Activated CD4-positive, CD25-positive, alpha-beta regulatory T cell treated with anti-CD3 and anti-CD28 coated beads, Interleukin-2, amount 50 U/mL, for 24 hours (primary cell): ENCODE data around the gene NOTCH1.
A peak's percentile ranks its signal among the peaks of the same experiment; 100 is the strongest.

Experiments
- ATAC-seq, 2 donors: fragments of 150-1000 bp; cut with Tn5 transposase; one replicate each; pipeline ENCODE4 v1.10.0; 2021; ENCODE audit warnings: mild to moderate bottlenecking in 1 of 2, moderate library complexity in 1 of 2

Gene NOTCH1

DNA sequence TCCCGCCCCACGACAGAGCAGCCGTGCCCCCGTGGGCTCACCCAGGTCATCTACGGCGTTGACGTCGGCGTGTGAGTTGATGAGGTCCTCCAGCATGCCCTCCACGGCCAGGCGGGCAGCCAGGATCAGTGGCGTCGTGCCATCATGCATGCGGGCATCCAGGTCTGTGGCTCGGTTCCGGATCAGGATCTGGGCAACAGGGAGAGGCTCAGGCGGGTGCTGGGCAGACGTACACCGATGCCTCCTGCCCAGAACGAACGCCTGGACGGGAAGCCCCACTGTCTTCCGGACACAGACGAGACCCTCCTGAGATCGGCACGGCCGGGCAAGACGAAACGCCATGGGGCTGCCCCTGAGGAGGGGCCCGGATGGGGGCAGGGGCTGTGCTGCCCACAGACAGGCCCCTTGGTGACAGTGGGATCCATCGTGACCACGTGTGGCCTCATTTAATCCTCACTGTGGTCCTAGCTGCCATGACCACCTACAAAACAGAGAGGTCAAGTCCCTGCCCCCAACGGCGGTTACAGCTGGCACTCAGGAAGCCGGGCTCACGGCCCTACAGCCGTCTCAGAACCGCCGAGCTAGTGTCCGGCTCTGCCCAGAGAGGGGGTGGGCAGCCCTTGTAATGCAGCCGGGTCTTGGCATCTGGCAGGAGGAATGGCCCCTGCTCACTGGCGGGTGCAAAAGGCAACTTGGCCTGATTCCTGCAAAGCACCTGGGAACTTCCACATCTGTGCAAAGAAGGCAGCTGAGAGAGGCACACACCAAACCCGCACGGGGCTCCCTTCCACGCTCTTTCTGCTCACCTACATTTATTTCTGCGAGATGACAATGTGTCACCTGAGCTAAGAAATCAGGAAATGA is 46.5 kb downstream of the NOTCH1 start:
- ATAC-seq, result no peak

DNA sequence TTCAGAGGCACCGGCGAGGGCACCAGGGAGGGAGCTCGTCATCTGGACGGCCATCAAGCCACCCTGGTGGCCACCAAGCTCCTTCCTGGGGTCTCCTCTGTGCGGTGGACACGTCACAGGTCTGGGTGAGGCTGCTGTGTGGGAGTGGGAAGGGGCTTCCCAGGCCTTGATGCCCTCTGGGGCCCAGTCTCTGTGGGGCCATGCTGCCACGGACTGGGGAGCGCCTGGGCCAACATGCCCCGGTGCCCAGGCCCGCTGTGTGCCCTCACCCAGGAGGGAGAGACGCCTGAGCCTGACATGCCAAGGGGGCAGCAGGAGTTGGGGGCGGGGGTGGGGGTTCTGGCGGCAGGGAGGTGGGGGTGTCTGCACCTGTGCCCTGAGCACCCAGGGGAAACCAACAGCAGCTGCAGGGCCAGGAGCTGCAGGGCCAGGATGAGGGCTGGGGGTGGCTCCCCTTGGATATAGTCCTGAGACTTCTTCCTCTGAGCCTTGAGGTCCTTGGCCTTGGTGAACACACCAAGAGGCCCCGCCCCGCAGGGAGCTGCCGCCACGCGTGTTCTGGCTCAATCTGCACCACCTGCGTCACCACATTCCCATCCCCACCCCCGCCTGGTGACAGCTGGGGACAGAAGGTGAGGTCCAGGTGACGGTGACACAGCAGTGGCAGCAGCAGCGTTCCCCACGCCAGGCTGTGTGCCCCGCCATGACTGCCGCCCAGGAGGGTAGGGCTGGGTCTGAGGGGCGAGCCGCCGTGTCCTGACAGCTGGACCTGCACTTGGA is 47.7 kb downstream of the NOTCH1 start:
- no peak for ATAC-seq

DNA sequence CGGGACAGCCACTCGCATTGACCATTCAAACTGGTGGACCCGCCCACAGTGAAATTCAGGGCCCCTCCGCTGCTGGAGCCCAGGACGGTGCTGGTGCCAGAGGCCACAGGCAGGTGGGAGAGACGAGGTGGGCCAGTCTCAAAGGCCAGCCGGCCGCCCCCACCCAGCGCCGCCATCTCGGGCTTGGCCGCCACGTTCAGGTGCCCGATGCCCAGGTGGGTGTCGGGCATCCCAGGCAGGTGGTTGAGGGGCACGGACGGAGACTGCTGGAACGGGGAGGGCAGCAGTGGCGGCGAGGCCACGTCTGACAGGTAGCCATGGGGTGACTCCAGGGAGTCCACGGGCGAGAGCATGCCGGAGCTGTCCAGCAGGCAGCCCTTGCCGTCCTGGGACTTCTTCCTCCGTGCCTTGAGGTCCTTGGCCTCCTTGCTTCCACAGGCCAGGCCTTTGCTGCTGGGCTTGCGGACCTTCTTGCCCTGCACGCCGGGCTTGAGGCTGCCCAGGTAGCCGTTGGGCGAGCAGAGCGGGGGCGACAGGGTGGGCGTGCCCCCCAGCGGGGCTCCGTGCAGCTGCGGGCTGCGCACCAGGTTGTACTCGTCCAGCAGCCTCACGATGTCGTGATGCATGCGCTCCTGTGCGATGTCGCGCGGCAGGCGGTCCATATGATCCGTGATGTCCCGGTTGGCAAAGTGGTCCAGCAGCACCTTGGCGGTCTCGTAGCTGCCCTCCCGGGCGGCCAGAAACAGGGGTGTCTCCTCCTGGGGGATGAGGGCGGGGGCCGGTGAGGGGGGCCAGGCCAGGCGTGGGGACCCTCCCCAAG is 48.8 kb downstream of the NOTCH1 start:
- ATAC-seq, result no peak

DNA sequence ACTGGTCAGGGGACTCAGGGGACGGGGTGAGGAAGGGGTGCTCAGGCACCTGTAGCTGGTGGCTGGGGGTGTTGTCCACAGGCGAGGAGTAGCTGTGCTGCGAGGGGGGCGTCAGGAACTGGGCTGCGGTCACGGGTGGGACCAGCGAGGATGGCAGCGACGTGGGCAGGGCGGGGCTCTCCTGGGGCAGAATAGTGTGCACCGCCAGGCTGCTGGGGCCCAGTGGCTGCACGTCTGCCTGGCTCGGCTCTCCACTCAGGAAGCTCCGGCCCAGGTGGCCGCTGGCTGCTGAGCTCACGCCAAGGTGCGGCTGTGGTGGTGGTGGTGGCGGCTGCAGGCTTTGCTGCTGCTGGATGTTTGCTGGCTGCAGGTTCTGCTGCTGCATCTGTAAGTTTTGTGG is 49.7 kb downstream of the NOTCH1 start:
- no peak for ATAC-seq

DNA sequence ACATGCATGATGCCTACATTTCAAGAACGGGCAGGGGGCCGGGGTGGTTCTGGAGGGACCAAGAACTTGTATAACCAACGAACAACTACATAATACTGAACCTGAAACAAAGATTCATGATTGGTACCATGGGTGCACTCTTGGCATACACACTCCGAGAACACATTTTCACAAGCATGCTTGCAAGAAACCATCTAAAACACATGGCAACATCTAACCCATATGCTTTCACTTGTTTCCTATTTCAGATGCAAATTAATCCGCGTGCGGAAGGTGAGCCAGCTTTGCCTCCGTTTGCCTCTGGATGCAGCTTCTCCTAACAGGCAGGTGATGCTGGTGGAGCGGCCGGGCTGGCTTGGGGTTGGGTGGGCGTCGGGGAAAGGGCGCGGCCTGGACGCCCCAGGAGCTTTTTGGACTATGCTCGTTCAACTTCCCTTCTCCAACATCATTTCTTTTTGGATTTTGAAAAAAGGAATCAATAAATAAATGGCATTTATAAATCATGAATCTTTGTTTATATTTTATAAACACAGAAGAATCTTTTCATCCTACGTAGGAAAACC is 50.5 kb downstream of the NOTCH1 start:
- ATAC-seq, result no peak

DNA sequence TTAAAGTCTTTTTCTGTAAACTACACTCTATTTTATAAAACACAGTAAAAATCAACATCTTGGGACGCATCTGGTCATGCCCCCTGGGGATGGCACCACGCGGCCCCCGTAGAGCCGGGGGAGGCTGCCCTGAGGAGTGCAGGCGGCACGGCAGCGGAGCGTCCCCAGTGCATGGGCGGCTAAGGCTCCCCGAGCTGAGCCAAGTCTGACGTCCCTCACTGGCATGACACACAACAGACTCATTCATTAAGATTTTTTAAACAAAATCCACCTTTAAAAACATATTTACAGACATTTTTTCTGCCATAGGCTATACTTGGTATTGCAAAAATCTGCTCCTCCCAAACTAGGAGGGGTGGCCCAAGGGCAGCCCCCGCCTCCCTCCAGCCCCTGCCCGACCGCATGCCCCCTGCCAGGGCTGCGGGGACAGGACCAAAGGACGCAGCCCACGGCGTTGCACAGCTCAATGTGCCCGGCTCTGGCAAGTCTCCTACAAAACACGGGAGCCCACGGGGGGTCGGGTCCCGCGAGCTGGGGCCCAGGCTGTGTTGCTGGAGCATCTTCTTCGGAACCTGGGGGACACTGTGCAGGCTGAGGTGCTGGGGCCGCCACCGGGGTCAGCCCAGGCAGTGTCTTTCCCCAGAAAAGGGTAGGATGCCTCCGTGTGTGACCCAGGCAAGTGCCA is 51.2 kb downstream of the NOTCH1 start:
- no peak for ATAC-seq

DNA sequence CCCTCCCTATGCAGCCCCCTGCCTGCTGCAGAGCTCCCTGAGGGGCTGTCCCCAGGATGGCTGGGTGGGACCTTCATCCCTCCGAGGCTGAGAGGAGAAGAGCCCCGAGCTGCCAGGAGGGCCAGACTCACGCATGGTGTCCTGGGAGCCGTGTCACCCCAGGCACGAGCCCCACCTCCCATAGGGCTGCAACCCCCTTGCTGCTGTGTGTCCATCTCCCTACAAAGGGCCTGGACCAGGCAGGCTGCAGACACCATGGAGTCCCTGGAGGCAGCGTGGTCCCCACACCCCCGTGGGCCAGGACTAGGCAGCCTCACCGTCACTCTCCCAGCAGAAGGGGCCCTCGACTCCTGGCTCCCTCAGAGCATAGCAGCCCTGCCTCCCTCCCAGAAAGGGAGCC is 51.8 kb downstream of the NOTCH1 start:
- ATAC-seq, result peak in 1 of 2 donors; percentile 10

DNA sequence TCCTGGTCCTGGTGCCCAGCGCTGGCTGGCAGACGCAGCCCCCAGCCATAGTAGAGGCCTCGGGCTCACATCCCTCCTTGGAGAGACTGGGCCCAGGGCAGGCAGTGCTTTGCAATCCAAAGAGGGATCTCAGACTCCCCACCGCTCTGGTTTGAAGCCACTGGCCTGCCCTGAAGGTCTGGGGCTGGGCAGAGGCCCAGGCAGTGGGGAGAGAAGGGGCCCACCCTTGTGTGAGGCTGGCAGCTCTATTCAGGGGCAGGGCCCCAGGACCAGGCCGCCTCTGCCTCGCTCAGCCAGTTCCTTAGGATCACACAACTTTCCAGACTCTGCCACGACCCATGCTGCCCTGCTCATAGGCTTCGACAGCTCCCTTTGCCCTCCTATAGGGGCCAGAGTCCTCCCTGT is 52.3 kb downstream of the NOTCH1 start:
- ATAC-seq, result peak in 1 of 2 donors; percentile 8

DNA sequence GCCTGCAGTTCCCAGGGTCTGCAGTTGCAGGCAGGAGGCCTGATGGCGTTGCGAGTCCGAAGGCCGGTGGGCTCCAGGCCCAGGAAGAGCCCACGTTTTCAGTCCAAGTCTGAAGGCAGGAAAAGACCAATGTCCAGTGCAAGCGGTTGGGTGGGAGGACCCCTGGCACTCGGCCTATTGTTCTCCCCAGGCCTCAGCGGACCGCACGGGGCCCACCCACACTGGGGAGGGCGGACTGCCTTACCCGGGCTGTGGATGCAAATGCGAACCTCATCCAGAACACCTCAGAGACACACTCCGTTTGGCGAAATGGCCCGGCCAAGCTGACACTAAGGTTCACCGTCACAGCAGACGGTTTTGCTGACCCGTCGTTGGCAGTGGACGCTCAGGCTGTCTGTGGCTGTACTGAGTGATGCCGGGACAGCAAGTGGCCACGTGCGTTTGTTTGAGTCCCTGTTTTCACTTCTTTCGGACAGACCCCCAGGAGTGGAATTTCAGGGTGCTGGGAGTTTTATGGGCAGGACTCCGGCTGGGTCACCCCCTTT is 52.8 kb downstream of the NOTCH1 start:
- no peak for ATAC-seq

DNA sequence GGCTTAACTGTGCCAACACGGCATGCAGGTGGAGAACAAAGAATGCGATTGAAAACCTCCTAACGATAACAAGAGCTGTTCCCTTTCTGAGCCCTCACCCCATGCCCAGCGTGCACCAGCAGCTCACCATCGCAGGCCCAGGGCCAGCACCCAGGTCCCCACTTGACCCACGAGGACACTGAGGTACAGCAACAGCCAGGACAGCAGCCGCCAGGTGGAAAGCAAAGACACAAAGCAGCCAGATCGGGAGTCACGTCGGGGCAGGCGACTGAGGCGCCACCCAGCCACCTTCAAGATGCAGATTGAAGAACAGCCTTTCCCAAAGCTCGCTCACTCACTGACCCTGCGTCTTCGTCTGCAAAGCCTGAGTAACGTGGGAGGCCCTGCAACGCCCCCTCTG is 56.1 kb downstream of the NOTCH1 start:
- no peak for ATAC-seq

DNA sequence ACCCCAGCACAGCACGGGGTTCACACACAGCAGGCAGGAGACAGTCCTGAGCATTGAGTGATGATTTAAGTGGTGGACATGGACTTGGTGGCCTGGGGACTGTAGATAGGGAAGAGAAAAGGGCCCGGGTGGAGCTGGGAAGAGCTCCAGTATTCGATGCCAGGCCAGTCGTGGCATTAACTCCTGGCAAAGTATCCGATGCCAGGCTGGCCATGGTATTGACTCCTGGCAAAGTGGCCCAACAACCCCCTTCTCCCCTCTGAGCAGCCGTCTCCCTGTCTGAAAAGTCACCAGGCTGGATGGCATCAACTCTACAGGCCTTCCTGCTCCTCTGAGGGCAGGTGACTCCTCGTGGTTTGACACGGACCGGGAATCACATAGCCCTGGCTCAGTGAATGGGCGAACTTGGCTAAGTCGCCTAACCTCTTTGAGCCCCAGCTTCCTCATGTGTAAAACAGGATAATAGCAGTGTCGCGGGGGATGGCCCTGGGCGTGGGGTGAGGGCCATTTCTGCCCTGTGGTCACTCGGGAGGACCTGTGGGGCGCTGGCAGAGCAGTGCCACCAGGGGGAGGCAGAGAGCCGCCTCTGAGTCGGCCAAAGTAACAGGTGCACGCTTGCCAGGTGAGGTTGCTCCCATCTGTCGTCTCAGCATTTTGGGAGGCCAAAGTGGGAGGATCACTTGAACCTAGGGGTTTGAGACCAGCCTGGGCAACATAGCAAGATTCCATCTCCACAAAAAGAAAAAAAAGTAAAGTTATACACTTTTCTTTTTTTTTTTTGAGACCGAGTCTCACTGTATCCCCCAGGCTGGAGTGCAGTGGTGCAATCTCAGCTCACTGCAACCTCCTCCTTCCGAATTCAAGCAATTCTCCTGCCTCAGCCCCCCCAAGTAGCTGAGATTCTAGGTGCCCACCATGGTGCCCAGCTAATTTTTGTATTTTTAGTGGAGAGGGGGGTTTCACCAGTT is 57.3 kb downstream of the NOTCH1 start:
- peak in 1 of 2 donors; percentile 48 for ATAC-seq

DNA sequence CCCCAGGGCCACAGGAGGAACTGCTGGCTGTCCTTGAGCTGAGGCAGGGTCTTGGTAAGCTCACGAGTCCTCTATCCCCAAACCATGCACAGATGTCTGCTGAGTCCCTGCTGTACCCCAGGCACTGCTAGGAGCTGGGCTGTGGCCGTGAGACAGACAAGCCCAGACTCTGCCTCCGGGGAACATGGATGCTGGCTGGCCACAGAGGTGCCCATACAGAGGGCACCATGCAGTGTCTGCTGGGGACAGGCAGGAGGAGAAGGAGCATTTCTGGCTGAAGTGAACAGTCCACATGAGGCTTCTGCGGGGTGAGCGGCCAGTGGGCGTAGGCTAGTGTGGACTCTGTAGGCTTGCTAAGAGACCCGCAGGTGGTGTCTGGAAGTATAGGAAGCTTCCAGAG is 58.2 kb downstream of the NOTCH1 start:
- no peak for ATAC-seq

DNA sequence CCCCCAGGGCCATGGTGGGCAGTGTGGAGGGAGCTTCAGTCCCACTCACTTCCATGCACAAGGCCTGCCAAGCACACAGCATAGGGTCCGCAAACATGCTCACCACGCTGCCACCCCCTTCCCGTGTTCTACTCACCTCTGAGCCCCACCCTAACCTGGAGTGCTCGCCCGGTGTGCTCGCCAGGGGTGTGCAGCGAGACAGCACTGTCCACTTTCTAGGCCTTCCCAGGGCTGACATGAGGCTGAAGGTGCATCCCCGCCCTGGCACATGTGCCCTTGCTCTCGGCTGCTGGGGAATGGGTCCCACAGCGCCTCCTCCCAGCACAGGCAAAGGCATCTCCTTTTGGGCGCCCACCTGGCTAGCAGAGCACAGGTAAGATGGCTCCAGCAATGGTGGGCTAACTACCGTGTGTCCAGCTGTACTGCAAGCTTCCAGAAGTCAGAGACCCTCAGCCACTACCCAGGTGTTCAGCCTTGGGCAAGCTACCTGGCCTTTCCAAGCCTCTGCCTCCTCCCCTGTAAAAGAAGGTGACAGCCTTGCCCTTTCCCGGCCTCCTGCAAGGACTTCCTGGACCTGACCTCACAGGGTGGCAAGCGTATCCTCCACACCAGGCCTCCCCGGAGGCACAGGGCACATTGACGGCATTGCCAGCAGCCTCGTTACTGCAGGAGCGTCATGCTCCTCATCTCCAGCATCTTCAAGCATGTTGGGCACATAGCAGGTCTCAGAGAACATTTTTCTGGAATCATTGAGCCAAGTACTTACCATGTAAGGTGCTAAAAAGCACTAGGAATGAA is 58.8 kb downstream of the NOTCH1 start:
- ATAC-seq, result no peak

DNA sequence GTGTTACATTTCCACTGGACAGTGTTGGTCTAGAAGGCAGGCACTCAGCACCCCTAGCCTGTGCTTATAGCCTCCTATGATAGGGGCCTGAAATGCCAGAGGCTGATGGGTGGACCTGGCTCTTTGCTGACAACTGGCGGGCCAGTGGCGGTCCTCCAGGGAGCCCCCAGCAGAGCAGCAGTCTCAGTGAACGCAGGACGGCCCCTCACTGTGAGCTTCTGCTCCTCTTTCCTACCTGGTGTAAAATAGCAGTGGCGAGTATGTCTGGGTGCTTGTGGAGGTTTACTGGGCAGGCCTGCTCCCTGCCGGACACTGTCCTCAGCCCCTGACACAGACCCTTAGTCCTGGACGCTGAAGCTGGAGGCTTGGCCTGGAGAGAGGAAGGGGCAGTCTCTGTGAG is 59.7 kb downstream of the NOTCH1 start:
- ATAC-seq, result no peak

DNA sequence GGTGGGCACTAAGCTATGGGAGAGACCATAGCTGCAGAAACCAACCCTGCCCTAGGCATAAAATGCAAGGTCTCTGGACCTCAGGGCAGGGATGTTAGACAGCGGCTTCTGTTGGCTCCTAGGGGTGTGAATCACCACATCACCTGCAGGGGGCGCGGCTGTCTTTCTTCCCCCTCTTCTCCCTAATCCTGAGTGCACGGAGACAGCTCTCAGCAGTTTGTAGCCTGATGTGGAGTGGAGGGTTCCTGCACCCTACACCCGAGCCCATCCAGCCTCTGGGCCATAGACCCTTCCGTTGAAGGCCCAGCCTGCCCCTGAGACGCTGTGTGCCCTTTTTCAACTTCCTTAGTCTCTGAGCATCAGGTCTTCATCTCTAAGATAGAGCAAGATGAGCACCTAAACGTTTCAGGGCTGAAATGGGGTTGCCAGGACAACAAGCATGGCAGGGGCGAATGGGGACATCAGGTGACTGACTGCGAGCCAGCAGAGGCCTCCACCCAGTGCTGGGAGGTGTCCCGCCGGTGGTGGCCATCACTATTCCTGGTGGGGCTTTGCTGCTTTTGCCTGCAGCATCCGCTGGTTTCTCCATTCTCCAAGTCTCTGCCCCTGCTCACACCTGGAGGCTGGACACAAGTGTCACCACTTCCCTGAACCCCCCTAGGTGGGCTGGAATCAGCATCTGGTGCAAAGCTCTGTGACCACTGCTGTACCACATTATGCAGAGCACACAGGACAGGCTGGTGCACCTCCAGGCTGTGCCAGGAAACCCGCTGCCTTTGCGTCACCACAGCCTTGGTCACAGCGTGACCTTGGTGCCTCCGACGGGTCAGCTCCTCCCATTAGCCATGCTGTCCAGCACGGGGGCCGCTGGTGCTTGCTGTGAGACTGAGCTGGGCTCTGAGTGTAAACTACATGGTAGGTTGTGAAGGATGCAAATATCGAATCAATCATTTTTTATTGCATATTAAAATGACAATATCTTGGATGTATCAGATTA is 60.5 kb downstream of the NOTCH1 start:
- no peak for ATAC-seq

DNA sequence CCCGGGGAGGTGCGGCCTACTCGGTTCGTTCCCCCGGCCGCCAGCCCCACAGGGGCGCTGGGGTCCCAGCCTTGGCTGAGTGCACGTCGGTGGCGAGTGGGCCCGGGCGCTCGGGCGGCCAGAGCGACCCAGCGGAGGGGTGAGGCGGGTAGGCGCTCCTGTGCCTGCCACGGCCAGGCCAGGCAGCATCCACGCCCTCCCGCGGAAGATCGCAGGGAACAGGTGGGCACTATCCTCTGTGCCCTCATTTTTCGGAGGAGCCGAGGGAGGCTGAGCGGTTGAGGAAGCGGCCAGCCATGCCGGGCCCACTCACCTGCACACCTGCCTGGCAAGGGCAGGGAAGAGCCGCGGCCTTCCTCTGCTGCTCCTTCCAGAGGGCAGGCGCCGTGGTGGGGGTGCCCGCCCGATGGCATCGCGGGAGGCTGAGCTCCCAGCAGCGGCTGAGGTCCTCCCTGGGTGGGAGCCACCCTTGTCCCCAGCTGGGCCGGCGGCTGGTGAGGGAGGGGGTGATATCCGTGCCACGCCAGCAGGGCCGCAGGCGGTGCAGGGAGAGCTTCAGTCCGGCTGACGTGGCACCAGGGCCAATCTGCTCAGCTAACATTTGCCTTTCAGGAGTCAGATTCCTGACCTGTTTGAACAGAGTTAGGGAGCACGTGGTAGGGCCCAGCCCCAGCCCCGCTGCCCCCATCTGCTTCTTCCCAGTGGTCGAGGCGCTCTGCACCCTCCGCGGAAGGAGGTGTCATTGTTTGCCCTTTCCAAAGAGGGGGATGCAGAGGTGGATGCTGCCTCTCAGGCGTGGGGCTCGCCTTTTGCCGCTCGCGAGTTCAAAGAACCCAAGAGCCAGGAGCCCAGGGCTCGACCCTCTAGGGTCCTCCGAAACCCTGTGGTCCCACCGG is 61.4 kb downstream of the NOTCH1 start:
- ATAC-seq, result no peak

DNA sequence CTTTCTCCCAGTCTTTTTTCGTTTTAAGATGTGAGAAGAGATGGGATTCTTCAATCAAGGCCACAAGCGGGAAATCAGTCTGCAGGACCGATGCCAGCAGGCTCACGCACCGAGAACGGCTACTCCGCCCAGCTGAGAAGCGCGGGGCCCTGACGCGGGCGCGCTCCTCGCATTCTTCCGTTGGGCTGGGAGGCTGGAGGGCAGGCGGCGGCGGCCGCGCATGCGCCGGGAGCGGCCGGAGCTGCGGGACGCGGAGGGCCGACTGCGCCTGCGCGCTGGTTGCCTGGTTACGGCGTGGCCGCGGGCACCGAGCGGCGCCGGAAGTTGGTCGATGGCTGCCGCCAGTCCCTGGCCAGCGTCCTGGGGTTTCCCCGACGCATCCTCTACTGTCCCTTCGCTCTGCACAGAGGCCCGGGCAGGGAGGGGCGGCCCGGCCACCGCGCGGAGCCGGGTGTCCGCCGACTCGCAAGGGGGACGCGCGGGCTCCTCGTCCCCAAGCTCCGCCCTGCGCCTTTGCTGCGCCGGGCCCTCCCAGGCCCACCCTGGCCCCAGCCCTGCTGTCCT is 62.2 kb downstream of the NOTCH1 start:
- peak; percentile 64 to 68 for ATAC-seq
